Erythroblast (primary cell): Measurements from ENCODE around the gene KRT5.

Experiments
- GATA1 ChIP-seq: IDR thresholded peaks from 2 replicates; pipeline ENCODE4 v1.6.1; 2011; ENCODE audit warnings: low read depth, mild to moderate bottlenecking, control low read depth, low read length, moderate library complexity
- POLR2A ChIP-seq: IDR thresholded peaks from 2 replicates; pipeline ENCODE4 v1.6.1; 2011; ENCODE audit warnings: mild to moderate bottlenecking, low read length

DNA sequence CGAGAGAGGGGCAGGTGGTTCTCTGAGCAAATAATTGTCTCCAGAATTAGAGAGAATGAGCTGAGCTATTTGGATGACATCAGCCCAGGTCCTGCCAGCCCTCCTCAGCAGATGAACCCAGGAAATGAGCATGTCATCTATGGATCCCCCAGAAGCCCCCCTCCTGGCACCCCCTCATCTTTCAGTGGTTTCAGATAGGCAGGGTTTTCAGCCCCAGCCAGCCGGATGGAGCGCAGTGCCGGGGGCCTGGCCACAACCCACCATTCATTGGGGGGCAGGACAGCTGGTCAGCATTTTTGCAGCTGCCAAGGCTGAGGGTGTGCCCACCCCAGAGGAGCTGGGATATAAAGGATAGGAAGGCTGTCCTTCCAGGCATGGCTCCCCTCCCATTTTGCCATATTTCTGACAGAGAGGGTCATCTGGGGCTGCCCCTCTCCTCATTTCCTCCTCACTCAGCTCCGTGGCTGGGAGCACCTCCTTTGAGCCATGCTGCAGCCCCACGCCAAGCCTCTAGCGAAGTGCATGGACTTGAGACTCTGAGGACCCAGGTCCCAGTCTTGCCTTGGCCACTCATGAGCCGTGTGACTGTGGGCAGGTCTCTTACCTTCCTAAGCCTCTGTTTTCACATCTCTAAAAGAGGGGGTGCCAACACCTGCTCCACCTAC lies 38.7 kb upstream of the KRT5 start:
- TF ChIP-seq POLR2A (no peak), GATA1 (no peak)
